Measurements from ENCODE around the gene HEY2. TPM values are rescaled to one million over a fixed set of nuclear protein-coding genes. Genes with fewer than 3 reads are reported as not detected.

The HEY2 gene
- total RNA-seq, 1 experiment from 2014 or later = 6.6 TPM

GRCh38 chr6:125743604-125744003 is 5.8 kb upstream of the HEY2 start:
- no peak for DNase-seq
- Histone ChIP-seq H3K18ac (ENCODE audit: insufficient read length, low read depth, low read length) (no peak overlapping the region), H4K20me1 (ENCODE audit: control insufficient read depth, insufficient read depth, insufficient read length) (no peaks in the 10 kb centered on the region), H2AK5ac (ENCODE audit: insufficient read length, low read length) (no peak overlapping the region), H3T11ph (ENCODE audit: low read length) (no peak overlapping the region), H3K9me3 (ENCODE audit: control insufficient read depth, low read depth, low read length) (no peaks in the 10 kb centered on the region), H3K23ac (ENCODE audit: insufficient read length, low read depth, low read length) (no peak overlapping the region), H3K4me1 (ENCODE audit: insufficient read depth, low read length) (peaks cover 4% of the 10 kb centered on the region), H2BK20ac (ENCODE audit: low read depth, low read length, poor library complexity, severe bottlenecking) (no peak overlapping the region), H2BK120ac (ENCODE audit: low read depth, low read length, poor library complexity, severe bottlenecking) (no peak overlapping the region), H3K23me2 (ENCODE audit: insufficient read length, low read depth, low read length, poor library complexity, severe bottlenecking) (peaks cover 12% of the 10 kb centered on the region), H3K4me2 (ENCODE audit: insufficient read depth, insufficient read length, low read length) (no peak overlapping the region), H3K27ac (ENCODE audit: insufficient read length, low read depth, low read length) (no peak overlapping the region), H3K79me2 (ENCODE audit: insufficient read depth, low read length) (no peaks in the 10 kb centered on the region), H2BK12ac (ENCODE audit: insufficient read length, low read depth, low read length) (no peak overlapping the region), H3K79me1 (ENCODE audit: insufficient read depth, low read depth, low read length, poor library complexity, severe bottlenecking) (no peaks in the 10 kb centered on the region), H4K91ac (ENCODE audit: insufficient read length, low read depth, low read length) (no peak overlapping the region), H4K8ac (replicated peaks; ENCODE audit: insufficient read length, low read depth, low read length) (no peak overlapping the region), H3K9ac (ENCODE audit: extremely low read depth, insufficient read length, low read length) (no peak overlapping the region), H3K27me3 (ENCODE audit: insufficient read depth, low read length) (peaks cover 3% of the 10 kb centered on the region; the same call in 1 of the 2 replicates), H2BK15ac (ENCODE audit: low read depth, low read length) (no peak overlapping the region), H3K4ac (ENCODE audit: low read depth, low read length) (no peak overlapping the region), H2AFZ (ENCODE audit: low read length) (no peak overlapping the region), H3K56ac (ENCODE audit: insufficient read length, low read depth, low read length) (no peak overlapping the region), H4K5ac (ENCODE audit: insufficient read length, low read depth, low read length) (no peak overlapping the region), H3K14ac (ENCODE audit: insufficient read depth, low read length) (no peak overlapping the region), H2BK5ac (ENCODE audit: insufficient read length, low read length) (no peak overlapping the region)
- Mint-ChIP-seq H3K9me3 (no peaks in the 10 kb centered on the region; a peak in 1 of 5 replicates), H3K4me3 (no peak overlapping the region), H3K4me1 (peaks cover 40 to 47% of the 10 kb centered on the region in 2 experiments), H3K27me3 (ENCODE audit: low read depth) (peaks cover 15% of the 10 kb centered on the region), H3K36me3 (ENCODE audit: insufficient read depth in 1 of 3, low read depth in 3 of 3) (no peaks in the 10 kb centered on the region), H3K27ac (no peak overlapping the region)
- TF ChIP-seq, protein P1, sequence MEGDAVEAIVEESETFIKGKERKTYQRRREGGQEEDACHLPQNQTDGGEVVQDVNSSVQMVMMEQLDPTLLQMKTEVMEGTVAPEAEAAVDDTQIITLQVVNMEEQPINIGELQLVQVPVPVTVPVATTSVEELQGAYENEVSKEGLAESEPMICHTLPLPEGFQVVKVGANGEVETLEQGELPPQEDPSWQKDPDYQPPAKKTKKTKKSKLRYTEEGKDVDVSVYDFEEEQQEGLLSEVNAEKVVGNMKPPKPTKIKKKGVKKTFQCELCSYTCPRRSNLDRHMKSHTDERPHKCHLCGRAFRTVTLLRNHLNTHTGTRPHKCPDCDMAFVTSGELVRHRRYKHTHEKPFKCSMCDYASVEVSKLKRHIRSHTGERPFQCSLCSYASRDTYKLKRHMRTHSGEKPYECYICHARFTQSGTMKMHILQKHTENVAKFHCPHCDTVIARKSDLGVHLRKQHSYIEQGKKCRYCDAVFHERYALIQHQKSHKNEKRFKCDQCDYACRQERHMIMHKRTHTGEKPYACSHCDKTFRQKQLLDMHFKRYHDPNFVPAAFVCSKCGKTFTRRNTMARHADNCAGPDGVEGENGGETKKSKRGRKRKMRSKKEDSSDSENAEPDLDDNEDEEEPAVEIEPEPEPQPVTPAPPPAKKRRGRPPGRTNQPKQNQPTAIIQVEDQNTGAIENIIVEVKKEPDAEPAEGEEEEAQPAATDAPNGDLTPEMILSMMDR (conservative IDR thresholded peaks at IDR 0.05) = no peak
- WGBS (ENCODE audit: extremely low coverage, insufficient read length, low lambda C conversion rate) = no CpG with 5 or more reads among the region's 2 CpGs

Measured in H9 (cell line).